WTC11 (cell line): ENCODE data around the gene LITAFD. TPM values are rescaled to one million over a fixed set of nuclear protein-coding genes. Genes with fewer than 3 reads are reported as not detected.

Experiments
- ATAC-seq: fragments of 200-7000 bp; cut with Tn5 transposase; 2 replicates; pipeline ENCODE4 v1.10.0; 2021; ENCODE audit warnings: mild to moderate bottlenecking, moderate library complexity
- CTCF ChIA-PET: fragments of 300-600 bp; sonication (Branson Sonifier 250); formaldehyde crosslinking; loops from one replicate; lab custom pipeline; 2021; ENCODE audit warnings: antibody characterized with exemption; lab: Charles Lee
- POLR2A ChIA-PET: fragments of 350-600 bp; sonication (Branson Sonifier 250); formaldehyde crosslinking; loops from one replicate; lab custom pipeline; 2021; ENCODE audit warnings: antibody characterized with exemption; lab: Charles Lee
- DNase-seq: peaks from one replicate; pipeline ENCODE4 v3.0.0; 2021; ENCODE audit warnings: low spot score
- H3K27ac Mint-ChIP-seq: 2 replicates; pipeline ENCODE4 v1.8.0; 2021; ENCODE audit warnings: mixed read lengths
- H3K27me3 Mint-ChIP-seq: 2 replicates; pipeline ENCODE4 v1.8.0; 2021; ENCODE audit warnings: low read depth, mild to moderate bottlenecking, moderate library complexity, mixed read lengths
- H3K36me3 Mint-ChIP-seq: 2 replicates; pipeline ENCODE4 v1.8.0; 2021; ENCODE audit warnings: mixed read lengths
- H3K4me1 Mint-ChIP-seq: 2 replicates; pipeline ENCODE4 v1.8.0; 2022; ENCODE audit warnings: mixed read lengths
- H3K4me3 Mint-ChIP-seq: 2 replicates; pipeline ENCODE4 v1.8.0; 2021; ENCODE audit warnings: mild to moderate bottlenecking, moderate library complexity, mixed read lengths
- H3K9me3 Mint-ChIP-seq: 2 replicates; pipeline ENCODE4 v1.8.0; 2021; ENCODE audit warnings: mixed read lengths
- ARID4B ChIP-seq: sonication (generic); formaldehyde crosslinking; IDR thresholded peaks from 2 replicates; pipeline ENCODE4 v1.8.0; 2023; ENCODE audit warnings: missing genetic modification reagents, mild to moderate bottlenecking, borderline replicate concordance
- ATF1 ChIP-seq: sonication (generic); formaldehyde crosslinking; IDR thresholded peaks from 2 replicates; pipeline ENCODE4 v1.8.1; 2023; ENCODE audit warnings: mild to moderate bottlenecking, moderate library complexity, missing genetic modification reagents
- CDX4 ChIP-seq: fragments of 250-450 bp; sonication (Bioruptor Pico); IDR thresholded peaks from 2 replicates; pipeline ENCODE4 v1.9.0; 2021; ENCODE audit warnings: moderate library complexity, mild to moderate bottlenecking, inconsistent platforms, borderline replicate concordance
- E2F5 ChIP-seq: sonication (generic); formaldehyde crosslinking; IDR thresholded peaks from 2 replicates; pipeline ENCODE4 v1.8.1; 2022; ENCODE audit warnings: mild to moderate bottlenecking, moderate library complexity, missing genetic modification reagents
- FOXK1 ChIP-seq: sonication (generic); formaldehyde crosslinking; IDR thresholded peaks from 2 replicates; pipeline ENCODE4 v1.8.0; 2022; ENCODE audit warnings: mild to moderate bottlenecking, moderate library complexity, missing genetic modification reagents
- FOXP1 ChIP-seq: sonication (generic); formaldehyde crosslinking; IDR thresholded peaks from 2 replicates; pipeline ENCODE4 v1.8.0; 2022; ENCODE audit warnings: missing genetic modification reagents, mild to moderate bottlenecking, moderate library complexity, borderline replicate concordance
- FOXP4 ChIP-seq: sonication (generic); formaldehyde crosslinking; IDR thresholded peaks from 2 replicates; pipeline ENCODE4 v1.8.0; 2022; ENCODE audit warnings: mild to moderate bottlenecking, missing genetic modification reagents
- GRHL2 ChIP-seq: fragments of 250-450 bp; sonication (Bioruptor Pico); IDR thresholded peaks from 2 replicates; pipeline ENCODE4 v1.8.0; 2022; ENCODE audit warnings: mild to moderate bottlenecking, moderate library complexity; ENCODE audit not compliant: insufficient replicate concordance, severe bottlenecking
- JUN ChIP-seq: sonication (generic); formaldehyde crosslinking; IDR thresholded peaks from 2 replicates; pipeline ENCODE4 v1.8.0; 2023; ENCODE audit warnings: mild to moderate bottlenecking, missing genetic modification reagents
- KAT7 ChIP-seq: sonication (generic); formaldehyde crosslinking; IDR thresholded peaks from 2 replicates; pipeline ENCODE4 v1.8.1; 2023; ENCODE audit warnings: missing genetic modification reagents, mild to moderate bottlenecking, borderline replicate concordance
- NFE2L1 ChIP-seq: sonication (generic); formaldehyde crosslinking; IDR thresholded peaks from 2 replicates; pipeline ENCODE4 v1.8.1; 2023; ENCODE audit warnings: missing genetic modification reagents
- RORB ChIP-seq: fragments of 250-450 bp; sonication (Bioruptor Pico); IDR thresholded peaks from 2 replicates; pipeline ENCODE4 v1.9.0; 2021; ENCODE audit warnings: mild to moderate bottlenecking
- TEAD1 ChIP-seq: sonication (generic); formaldehyde crosslinking; IDR thresholded peaks from 2 replicates; pipeline ENCODE4 v1.8.0; 2022; ENCODE audit warnings: mild to moderate bottlenecking, missing genetic modification reagents
- TEAD4 ChIP-seq: sonication (generic); formaldehyde crosslinking; IDR thresholded peaks from 2 replicates; pipeline ENCODE4 v1.8.0; 2022; ENCODE audit warnings: mild to moderate bottlenecking, missing genetic modification reagents
- USF1 ChIP-seq: sonication (generic); formaldehyde crosslinking; IDR thresholded peaks from 2 replicates; pipeline ENCODE4 v1.8.0; 2022; ENCODE audit warnings: mild to moderate bottlenecking, missing genetic modification reagents
- ZBTB21 ChIP-seq: sonication (generic); formaldehyde crosslinking; IDR thresholded peaks from 2 replicates; pipeline ENCODE4 v1.8.1; 2023; ENCODE audit warnings: mild to moderate bottlenecking, missing genetic modification reagents, borderline replicate concordance
- ZNF263 ChIP-seq: sonication (generic); formaldehyde crosslinking; IDR thresholded peaks from 2 replicates; pipeline ENCODE4 v1.8.1; 2022; ENCODE audit warnings: low read depth, mild to moderate bottlenecking, moderate library complexity, missing genetic modification reagents
- ZNF423 ChIP-seq: fragments of 250-450 bp; sonication (Bioruptor Pico); IDR thresholded peaks from 2 replicates; pipeline ENCODE4 v2.1.2; 2022; ENCODE audit warnings: mild to moderate bottlenecking, moderate library complexity
- ZNF671 ChIP-seq: fragments of 250-450 bp; sonication (Bioruptor Pico); IDR thresholded peaks from 2 replicates; pipeline ENCODE4 v1.8.0; 2021; ENCODE audit warnings: mild to moderate bottlenecking
- ZSCAN18 ChIP-seq: fragments of 250-450 bp; sonication (Bioruptor Pico); IDR thresholded peaks from 2 replicates; pipeline ENCODE4 v2.1.2; 2022; ENCODE audit warnings: mild to moderate bottlenecking, moderate library complexity
- total RNA-seq: library from RNA; stranded (reverse); gene quantifications from 3 replicates; pipeline ENCODE4 v1.2.3, GENCODE V29; 2021

LITAFD gene
- total RNA-seq, 1 experiment from 2014 or later, result not detected

GRCh38 chr16:8925455-8925854 is 43.3 kb downstream of the LITAFD start:
- H3K4me1 Mint-ChIP-seq, result peaks cover 13% of the 10 kb centered on the region
- H3K27me3 Mint-ChIP-seq, result no peaks in the 10 kb centered on the region
- H3K4me3 Mint-ChIP-seq, result no peak overlapping the region
- ChIA-PET POLR2A (no interaction called here), CTCF (interaction anchor here (1.4 to 5.7 kb wide), 3 partner anchors 11 to 83 kb away, joined by 6 to 30 read pairs (median 7); no protein-coding TSS in a partner anchor)
- ATAC-seq (no peak), DNase-seq (no peak)
- H3K27ac Mint-ChIP-seq, result peak overlapping the region; percentile 70
- H3K36me3 Mint-ChIP-seq, result peaks cover 63% of the 10 kb centered on the region
- H3K9me3 Mint-ChIP-seq, result no peaks in the 10 kb centered on the region
- TF ChIP-seq RORB (CRISPR knock-in tag) (no peak), ZNF263 (CRISPR knock-in tag) (no peak), ATF1 (CRISPR knock-in tag) (no peak), FOXP4 (CRISPR knock-in tag) (no peak), CDX4 (CRISPR knock-in tag) (no peak), ARID4B (CRISPR knock-in tag) (no peak), NFE2L1 (CRISPR knock-in tag) (no peak), USF1 (CRISPR knock-in tag) (no peak), ZNF423 (CRISPR knock-in tag) (no peak), JUN (CRISPR knock-in tag) (no peak), ZBTB21 (CRISPR knock-in tag) (no peak)

- no peaks in the 10 kb centered on the region for H3K27me3 Mint-ChIP-seq
- H3K27ac Mint-ChIP-seq, result peak overlapping the region; percentile 86; the same call in 1 of the 2 replicates
- ATAC-seq (no peak), DNase-seq (no peak)
- no peak for TF ChIP-seq ZSCAN18 (CRISPR knock-in tag)
- no peaks in the 10 kb centered on the region for H3K9me3 Mint-ChIP-seq
- no peak overlapping the region for H3K4me3 Mint-ChIP-seq
- peaks cover 19% of the 10 kb centered on the region for H3K4me1 Mint-ChIP-seq
- POLR2A ChIA-PET, result interaction anchor here (0.7 kb wide), 1 partner anchor 14 kb away, joined by 4 read pairs; no protein-coding TSS in a partner anchor
- peaks cover 49% of the 10 kb centered on the region for H3K36me3 Mint-ChIP-seq
- CTCF ChIA-PET, result interaction anchor here (1.6 to 5.7 kb wide), 3 partner anchors 9 to 21 kb away, joined by 6 to 30 read pairs (median 9); no protein-coding TSS in a partner anchor
These were observed 44.7 kb downstream of the LITAFD start for GRCh38 chr16:8926827-8927226.

- Mint-ChIP-seq H3K4me3 (no peak overlapping the region), H3K9me3 (no peaks in the 10 kb centered on the region), H3K27ac (no peak overlapping the region), H3K4me1 (peaks cover 25% of the 10 kb centered on the region), H3K36me3 (peaks cover 35% of the 10 kb centered on the region), H3K27me3 (no peaks in the 10 kb centered on the region)
- POLR2A ChIA-PET, result no interaction called here
- CTCF ChIA-PET, result interaction anchor here (1.3 to 10.4 kb wide), 4 partner anchors 8 to 122 kb away, joined by 3 to 436 read pairs (median 6); no protein-coding TSS in a partner anchor
- ATAC-seq, result no peak
- no peak for DNase-seq
- TF ChIP-seq ZNF671 (no peak), GRHL2 (CRISPR knock-in tag) (no peak), USF1 (CRISPR knock-in tag) (no peak), E2F5 (CRISPR knock-in tag) (no peak), KAT7 (CRISPR knock-in tag) (no peak), FOXP1 (CRISPR knock-in tag) (no peak), TEAD1 (CRISPR knock-in tag) (no peak), FOXK1 (no peak), TEAD4 (CRISPR knock-in tag) (no peak)
These were observed 46.4 kb downstream of the LITAFD start for GRCh38 chr16:8928467-8928957.
